K562 (cell line): ENCODE results near the gene CACNA2D4. TPM values are rescaled to one million over a fixed set of nuclear protein-coding genes. Genes with fewer than 3 reads are reported as not detected.

Experiments
- BCL6 ChIP-seq: fragments of 250-450 bp; sonication (Bioruptor Pico); IDR thresholded peaks from 2 replicates; pipeline ENCODE4 v1.4.0; 2020
- C11orf30 ChIP-seq: fragments of 450-650 bp; IDR thresholded peaks from 2 replicates; pipeline ENCODE4 v1.6.1; 2016; ENCODE audit warnings: low read depth, mild to moderate bottlenecking
- CEBPG ChIP-seq, 3 experiments: fragments of 200-800 bp in 1 of 3; sonication (Bioruptor generic) in 1 of 3; sonication (generic) in 1 of 3; formaldehyde crosslinking in 1 of 3; IDR thresholded peaks in 2 of 3; conservative IDR thresholded peaks in 1 of 3; 2 replicates each; pipeline versions ENCODE4 v1.6.1 to v1.8.0; 2016 to 2022; ENCODE audit warnings: missing compliant biosample characterization in 2 of 3, missing genetic modification characterization in 2 of 3, mild to moderate bottlenecking in 1 of 3, missing genetic modification reagents in 1 of 3
- ESRRA ChIP-seq: fragments of 450-650 bp; IDR thresholded peaks from 2 replicates; pipeline ENCODE4 v1.6.1; 2014; ENCODE audit warnings: low read depth, mild to moderate bottlenecking, moderate library complexity, borderline replicate concordance
- FOSL1 ChIP-seq: fragments of 200-800 bp; sonication (Bioruptor generic); conservative IDR thresholded peaks from 2 replicates; pipeline ENCODE4 v1.6.1; 2016; ENCODE audit warnings: missing genetic modification characterization, missing compliant biosample characterization
- FOXJ2 ChIP-seq: fragments of 200-800 bp; sonication (Bioruptor generic); IDR thresholded peaks from 2 replicates; pipeline ENCODE4 v1.6.1; 2016; ENCODE audit warnings: missing genetic modification characterization, missing compliant biosample characterization
- HNRNPUL1 ChIP-seq: fragments of 200-400 bp; formaldehyde crosslinking; IDR thresholded peaks from 2 replicates; pipeline ENCODE4 v1.6.1; 2017; ENCODE audit warnings: low read length
- ID3 ChIP-seq, 2 experiments: fragments of 250-450 bp in 1 of 2; fragments of 450-650 bp in 1 of 2; sonication (Bioruptor Pico) in 1 of 2; IDR thresholded peaks; 2 replicates each; pipeline versions ENCODE4 v1.6.1 to v1.8.0; 2016 to 2021; ENCODE audit warnings: mild to moderate bottlenecking in 2 of 2, moderate library complexity in 2 of 2, missing compliant biosample characterization in 1 of 2, missing genetic modification characterization in 1 of 2
- KHSRP ChIP-seq: fragments of 450-650 bp; IDR thresholded peaks from 2 replicates; pipeline ENCODE4 v1.6.1; 2017
- MAFG ChIP-seq: fragments of 450-650 bp; conservative IDR thresholded peaks from 2 replicates; pipeline ENCODE4 v1.6.1; 2016; ENCODE audit warnings: missing genetic modification characterization, missing compliant biosample characterization
- NCOR1 ChIP-seq: fragments of 450-650 bp; IDR thresholded peaks from 2 replicates; pipeline ENCODE4 v1.6.1; 2016; ENCODE audit warnings: mild to moderate bottlenecking, moderate library complexity
- POLR2AphosphoS2 ChIP-seq: IDR thresholded peaks from 2 replicates; pipeline ENCODE4 v1.6.1; 2012; ENCODE audit warnings: low read length, improper control_type of control experiment
- RBM25 ChIP-seq: fragments of 200-400 bp; formaldehyde crosslinking; IDR thresholded peaks from 2 replicates; pipeline ENCODE4 v1.6.1; 2018; ENCODE audit warnings: low read length, low read depth, moderate library complexity; ENCODE audit not compliant: severe bottlenecking
- SMAD3 ChIP-seq: fragments of 450-650 bp; formaldehyde crosslinking; conservative IDR thresholded peaks from 2 replicates; pipeline ENCODE4 v1.4.0; 2020; ENCODE audit warnings: mild to moderate bottlenecking
- STAG1 ChIP-seq: sonication (generic); formaldehyde crosslinking; IDR thresholded peaks from 2 replicates; pipeline ENCODE4 v1.5.0; 2020; ENCODE audit warnings: missing genetic modification reagents, borderline replicate concordance
- SUPT5H ChIP-seq: fragments of 450-650 bp; IDR thresholded peaks from 2 replicates; pipeline ENCODE4 v1.6.1; 2016
- ZNF121 ChIP-seq: sonication (generic); formaldehyde crosslinking; conservative IDR thresholded peaks from 2 replicates; pipeline ENCODE4 v1.8.0; 2022; ENCODE audit warnings: missing genetic modification reagents
- ZNF134 ChIP-seq: fragments of 250-450 bp; sonication (Bioruptor Pico); conservative IDR thresholded peaks from 2 replicates; pipeline ENCODE4 v1.4.0; 2020
- ZNF253 ChIP-seq: fragments of 250-450 bp; sonication (Bioruptor Pico); conservative IDR thresholded peaks from 2 replicates; pipeline ENCODE4 v1.6.1; 2021; ENCODE audit warnings: mild to moderate bottlenecking
- ZNF431 ChIP-seq: sonication (generic); formaldehyde crosslinking; IDR thresholded peaks from 2 replicates; pipeline ENCODE4 v1.8.0; 2022; ENCODE audit warnings: mild to moderate bottlenecking, missing genetic modification reagents
- ZNF696 ChIP-seq: fragments of 250-450 bp; sonication (Bioruptor Pico); conservative IDR thresholded peaks from 2 replicates; pipeline ENCODE4 v1.4.0; 2020; ENCODE audit warnings: mild to moderate bottlenecking, moderate library complexity
- polyA plus RNA-seq, 8 experiments: library from polyadenylated mRNA; depleted of rRNA in 4 of 8; stranded (reverse) in 5 of 8; unstranded in 3 of 8; fragments of >200 nt; fragmentation: Nextera tagmentation in 2 of 8; fragmentation: Illumina TruSeq in 1 of 8; extraction: Ambion mirVana in 2 of 8; extraction: Trizol in 1 of 8; gene quantifications; 2 replicates each; pipeline versions ENCODE4 v1.2.1 to v1.2.3, GENCODE V29; 2011 to 2014; ENCODE audit warnings: inconsistent platforms in 1 of 8, missing spikeins in 1 of 8
- total RNA-seq, 7 experiments: library from RNA; depleted of rRNA in 6 of 7; stranded (reverse); fragments of >200 nt in 6 of 7; fragmentation: Illumina TruSeq in 2 of 7; extraction: Trizol in 2 of 7; gene quantifications; 2 replicates each; pipeline versions ENCODE4 v1.2.1 to v1.2.3, GENCODE V29; 2011 to 2021; ENCODE audit warnings: low replicate concordance in 1 of 7
- TF ChIP-seq, protein P1 (sequence below), 3 experiments: IDR thresholded peaks in 2 of 3; conservative IDR thresholded peaks in 1 of 3; 2 replicates each; pipeline ENCODE4 v1.5.1; 2011 to 2012; ENCODE audit warnings: low read length in 3 of 3, mild to moderate bottlenecking in 3 of 3, control low read depth in 2 of 3, improper control_type of control experiment in 1 of 3, inconsistent platforms in 1 of 3, low read depth in 1 of 3, mixed read lengths in 1 of 3, moderate library complexity in 1 of 3; ENCODE audit not compliant: insufficient read depth in 2 of 3
- TF ChIP-seq, protein P2 (sequence below): sonication (generic); formaldehyde crosslinking; IDR thresholded peaks from 2 replicates; pipeline ENCODE4 v1.8.0; 2022; ENCODE audit warnings: missing genetic modification reagents, mild to moderate bottlenecking, moderate library complexity, borderline replicate concordance
- TF ChIP-seq, protein P3 (sequence below): fragments of 250-450 bp; sonication (Bioruptor Pico); IDR thresholded peaks from 2 replicates; pipeline ENCODE4 v1.5.0; 2021

The CACNA2D4 gene
- total and polyA plus RNA-seq, 9 of the 15 experiments (the other 6 are each of a cell fraction or from before 2014, with no cell fraction given): 0.04 to 0.69 (median 0.40) TPM; not detected in 3

DNA sequence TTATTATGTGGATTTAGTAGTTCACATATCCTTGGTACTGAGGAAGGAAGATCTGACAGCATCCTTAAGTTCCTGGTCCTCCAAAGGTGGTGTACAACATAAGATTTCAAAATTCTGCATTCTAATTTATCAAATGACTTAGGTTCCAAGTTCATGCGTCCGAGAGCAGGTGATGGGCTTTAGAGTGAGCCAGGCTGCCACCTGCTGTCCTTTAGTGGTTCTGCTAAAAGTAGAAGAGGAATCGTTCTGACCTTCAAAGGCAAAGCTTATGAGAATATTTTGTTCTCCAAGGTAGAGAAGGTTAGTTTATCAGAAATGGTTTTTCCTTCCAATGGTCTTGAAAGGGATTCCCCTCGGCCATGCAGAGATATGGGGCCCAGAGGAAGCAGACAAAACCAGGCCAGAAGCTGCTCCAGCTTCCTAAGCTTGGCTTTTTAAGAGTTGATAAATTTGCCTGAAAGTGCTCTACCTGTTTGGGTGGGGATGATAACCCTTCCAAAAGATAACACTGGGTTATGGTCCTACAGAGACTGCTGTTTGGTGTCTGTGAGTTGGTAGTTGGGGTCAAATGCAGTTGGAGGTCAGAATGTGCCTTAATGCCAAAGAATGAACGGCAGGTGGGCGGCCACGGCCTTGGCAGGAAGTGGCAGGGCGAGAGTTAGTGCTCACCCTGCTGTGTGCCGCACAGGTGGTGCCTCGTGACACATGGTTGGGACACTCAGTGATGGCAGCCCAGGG, 127.2 kb downstream of the CACNA2D4 start (continued):
- TF ChIP-seq ID3 (CRISPR knock-in tag; IDR thresholded peaks at IDR 0.05): no peak
- no peak for TF ChIP-seq ID3 (tag; IDR thresholded peaks at IDR 0.05)
- TF ChIP-seq FOSL1 (tag): no peak
- no peak for TF ChIP-seq NCOR1
- TF ChIP-seq, protein P1, sequence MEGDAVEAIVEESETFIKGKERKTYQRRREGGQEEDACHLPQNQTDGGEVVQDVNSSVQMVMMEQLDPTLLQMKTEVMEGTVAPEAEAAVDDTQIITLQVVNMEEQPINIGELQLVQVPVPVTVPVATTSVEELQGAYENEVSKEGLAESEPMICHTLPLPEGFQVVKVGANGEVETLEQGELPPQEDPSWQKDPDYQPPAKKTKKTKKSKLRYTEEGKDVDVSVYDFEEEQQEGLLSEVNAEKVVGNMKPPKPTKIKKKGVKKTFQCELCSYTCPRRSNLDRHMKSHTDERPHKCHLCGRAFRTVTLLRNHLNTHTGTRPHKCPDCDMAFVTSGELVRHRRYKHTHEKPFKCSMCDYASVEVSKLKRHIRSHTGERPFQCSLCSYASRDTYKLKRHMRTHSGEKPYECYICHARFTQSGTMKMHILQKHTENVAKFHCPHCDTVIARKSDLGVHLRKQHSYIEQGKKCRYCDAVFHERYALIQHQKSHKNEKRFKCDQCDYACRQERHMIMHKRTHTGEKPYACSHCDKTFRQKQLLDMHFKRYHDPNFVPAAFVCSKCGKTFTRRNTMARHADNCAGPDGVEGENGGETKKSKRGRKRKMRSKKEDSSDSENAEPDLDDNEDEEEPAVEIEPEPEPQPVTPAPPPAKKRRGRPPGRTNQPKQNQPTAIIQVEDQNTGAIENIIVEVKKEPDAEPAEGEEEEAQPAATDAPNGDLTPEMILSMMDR (IDR thresholded peaks at IDR 0.05 in 2 of 3, conservative IDR thresholded peaks at IDR 0.05 in 1 of 3; ENCODE audit: insufficient read depth in 2 of 3, low read depth in 1 of 3, low read length in 3 of 3): peak; percentile 69 to 80 (median 73)
- TF ChIP-seq STAG1 (CRISPR knock-in tag): peak; percentile 73; the same call in 1 of the 2 replicates
- 0 out of 2 replicates have a peak, but pooled peaks have one; percentile 10 for TF ChIP-seq ESRRA
- no peak for TF ChIP-seq RBM25
- no peak for TF ChIP-seq ZNF696
- no peak for TF ChIP-seq SMAD3
- TF ChIP-seq C11orf30: no peak
- TF ChIP-seq, protein P2, sequence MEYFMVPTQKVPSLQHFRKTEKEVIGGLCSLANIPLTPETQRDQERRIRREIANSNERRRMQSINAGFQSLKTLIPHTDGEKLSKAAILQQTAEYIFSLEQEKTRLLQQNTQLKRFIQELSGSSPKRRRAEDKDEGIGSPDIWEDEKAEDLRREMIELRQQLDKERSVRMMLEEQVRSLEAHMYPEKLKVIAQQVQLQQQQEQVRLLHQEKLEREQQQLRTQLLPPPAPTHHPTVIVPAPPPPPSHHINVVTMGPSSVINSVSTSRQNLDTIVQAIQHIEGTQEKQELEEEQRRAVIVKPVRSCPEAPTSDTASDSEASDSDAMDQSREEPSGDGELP: no peak
- TF ChIP-seq, protein P3, sequence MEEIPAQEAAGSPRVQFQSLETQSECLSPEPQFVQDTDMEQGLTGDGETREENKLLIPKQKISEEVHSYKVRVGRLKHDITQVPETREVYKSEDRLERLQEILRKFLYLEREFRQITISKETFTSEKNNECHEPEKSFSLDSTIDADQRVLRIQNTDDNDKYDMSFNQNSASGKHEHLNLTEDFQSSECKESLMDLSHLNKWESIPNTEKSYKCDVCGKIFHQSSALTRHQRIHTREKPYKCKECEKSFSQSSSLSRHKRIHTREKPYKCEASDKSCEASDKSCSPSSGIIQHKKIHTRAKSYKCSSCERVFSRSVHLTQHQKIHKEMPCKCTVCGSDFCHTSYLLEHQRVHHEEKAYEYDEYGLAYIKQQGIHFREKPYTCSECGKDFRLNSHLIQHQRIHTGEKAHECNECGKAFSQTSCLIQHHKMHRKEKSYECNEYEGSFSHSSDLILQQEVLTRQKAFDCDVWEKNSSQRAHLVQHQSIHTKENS: no peak
- TF ChIP-seq BCL6 (CRISPR knock-in tag): no peak
- no peak for TF ChIP-seq CEBPG (CRISPR knock-in tag; IDR thresholded peaks at IDR 0.05)
- TF ChIP-seq CEBPG (tag; conservative IDR thresholded peaks at IDR 0.05 in 1 of 2, IDR thresholded peaks at IDR 0.05 in 1 of 2): no peak
- no peak for TF ChIP-seq KHSRP
- TF ChIP-seq ZNF121 (CRISPR knock-in tag): no peak
- no peak for TF ChIP-seq MAFG (tag)
- no peak for TF ChIP-seq SUPT5H
- no peak for TF ChIP-seq FOXJ2 (tag)
- TF ChIP-seq POLR2AphosphoS2: peak; percentile 88; the same call in 1 of the 2 replicates
- no peak for TF ChIP-seq ZNF431 (CRISPR knock-in tag)
- TF ChIP-seq HNRNPUL1: no peak
- no peak for TF ChIP-seq ZNF253 (CRISPR knock-in tag)
- no peak for TF ChIP-seq ZNF134 (CRISPR knock-in tag)
